ENCODE measurements around the gene EFNA1.
A peak's percentile ranks its signal among the peaks of the same experiment; 100 is the strongest.
"Not testable (repeated sequence)": the region's sequence is repeated elsewhere in the genome, so short reads cannot be mapped to it uniquely, and the experiment has no call there.

EFNA1 gene

DNA sequence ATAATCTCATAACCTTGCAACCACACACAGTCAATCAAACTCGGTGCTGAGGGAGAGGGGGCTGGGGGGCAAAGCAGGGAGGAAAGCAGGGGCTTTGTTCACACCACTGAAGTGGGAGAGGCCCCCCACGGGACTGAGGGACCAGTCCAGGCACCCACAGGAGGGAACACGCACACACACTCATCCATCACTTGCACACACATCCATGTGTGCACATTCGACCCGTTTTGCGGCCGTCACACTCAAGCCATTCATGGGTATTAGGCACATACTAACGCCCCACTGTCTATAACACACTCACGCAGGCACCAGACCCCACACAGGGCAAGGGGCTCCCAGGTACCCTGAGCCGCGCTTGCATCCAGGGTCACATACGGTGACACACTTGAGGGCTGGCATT is 35.0 kb upstream of the EFNA1 start:
- no peak for DNase-seq (ENCODE audit: low read depth)

DNA sequence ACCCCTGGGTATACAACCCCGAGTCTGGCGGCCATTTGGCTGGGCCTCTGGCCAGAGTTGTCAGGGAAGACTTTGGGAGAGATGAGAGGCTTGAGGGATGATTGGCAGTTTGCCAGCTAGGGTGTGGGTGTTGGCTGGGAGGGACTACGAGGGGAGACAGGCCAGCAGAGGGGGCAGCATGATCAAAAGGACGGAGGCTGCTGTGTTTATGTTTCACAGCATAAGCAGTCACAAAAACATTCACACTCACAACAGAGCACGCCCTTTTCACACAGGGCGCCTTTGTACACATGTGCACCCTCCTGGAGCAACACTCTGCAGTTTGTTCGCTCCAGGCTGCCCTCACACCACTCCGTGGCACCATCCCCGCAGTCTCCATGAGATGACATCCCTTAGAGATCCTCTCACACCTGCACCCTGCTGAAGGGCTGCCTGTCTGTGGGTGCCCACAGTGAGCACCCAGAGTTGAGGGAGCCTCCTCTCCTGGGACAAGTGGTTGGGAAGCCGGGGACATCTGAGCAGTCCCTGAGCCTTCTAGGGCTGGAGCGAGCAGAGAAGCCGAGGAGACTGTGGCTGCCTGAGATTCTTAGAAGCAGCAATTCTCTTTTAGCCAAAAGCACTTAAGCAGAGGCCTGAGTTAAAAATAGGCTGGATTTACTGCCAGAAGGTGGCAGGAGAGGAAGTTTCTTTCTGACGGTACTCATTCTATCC is 33.6 kb upstream of the EFNA1 start:
- peak; percentile 62 for DNase-seq (ENCODE audit: low read depth)

DNA sequence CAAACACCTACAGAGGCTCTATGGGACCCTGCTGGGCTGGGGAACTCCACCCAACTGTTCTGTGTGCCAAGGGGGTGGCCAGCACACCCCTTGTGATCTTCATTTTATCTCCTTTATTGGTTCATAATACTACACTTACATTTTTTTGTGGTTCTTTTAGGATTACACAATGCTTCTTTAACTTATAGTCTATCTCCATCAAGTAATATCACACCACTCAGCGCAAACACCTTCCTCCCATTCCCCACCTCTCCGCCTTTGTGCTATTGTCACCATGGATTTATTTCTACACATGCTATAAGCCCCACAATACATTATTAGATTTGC is 33.1 kb upstream of the EFNA1 start:
- no peak for DNase-seq (ENCODE audit: low read depth)

DNA sequence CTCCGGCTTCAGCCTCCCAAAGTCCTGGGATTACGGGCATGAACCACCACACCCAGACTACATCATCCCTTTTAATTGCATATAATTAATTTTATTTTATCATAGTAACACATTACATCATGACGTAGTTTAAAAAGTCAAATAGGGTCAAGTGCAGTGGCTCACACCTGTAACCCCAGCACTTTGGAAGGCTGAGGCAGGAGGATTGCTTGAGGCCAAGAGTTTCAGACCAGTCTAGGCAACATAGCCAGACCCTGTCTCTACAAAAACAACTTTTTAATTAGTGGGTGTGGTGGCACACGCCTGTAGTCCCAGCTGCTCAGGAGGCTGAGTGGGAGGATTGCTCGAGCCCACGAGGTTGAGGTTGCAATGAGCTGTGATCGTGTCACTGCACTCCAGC is 28.3 kb upstream of the EFNA1 start:
- no peak for DNase-seq (ENCODE audit: low read depth)

DNA sequence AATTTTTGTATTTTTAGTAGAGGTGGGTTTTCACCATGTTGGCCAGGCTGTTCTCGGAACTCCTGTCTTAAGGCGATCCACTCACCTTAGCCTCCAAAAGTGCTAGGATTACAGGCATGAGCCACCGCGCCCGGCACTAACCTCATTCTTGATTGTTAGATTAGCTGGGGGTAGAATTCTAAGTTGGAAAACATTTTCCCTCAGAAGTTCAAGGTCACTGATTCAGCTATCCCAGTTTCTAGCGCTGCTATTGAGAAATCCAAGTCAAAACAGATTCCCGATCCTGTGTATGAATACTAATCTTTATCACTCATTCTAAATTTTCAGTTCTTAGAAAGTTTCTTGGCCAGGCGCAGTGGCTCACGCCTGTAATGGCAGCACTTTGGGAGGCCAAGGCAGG is 24.4 kb upstream of the EFNA1 start:
- no peak for DNase-seq (ENCODE audit: low read depth)

DNA sequence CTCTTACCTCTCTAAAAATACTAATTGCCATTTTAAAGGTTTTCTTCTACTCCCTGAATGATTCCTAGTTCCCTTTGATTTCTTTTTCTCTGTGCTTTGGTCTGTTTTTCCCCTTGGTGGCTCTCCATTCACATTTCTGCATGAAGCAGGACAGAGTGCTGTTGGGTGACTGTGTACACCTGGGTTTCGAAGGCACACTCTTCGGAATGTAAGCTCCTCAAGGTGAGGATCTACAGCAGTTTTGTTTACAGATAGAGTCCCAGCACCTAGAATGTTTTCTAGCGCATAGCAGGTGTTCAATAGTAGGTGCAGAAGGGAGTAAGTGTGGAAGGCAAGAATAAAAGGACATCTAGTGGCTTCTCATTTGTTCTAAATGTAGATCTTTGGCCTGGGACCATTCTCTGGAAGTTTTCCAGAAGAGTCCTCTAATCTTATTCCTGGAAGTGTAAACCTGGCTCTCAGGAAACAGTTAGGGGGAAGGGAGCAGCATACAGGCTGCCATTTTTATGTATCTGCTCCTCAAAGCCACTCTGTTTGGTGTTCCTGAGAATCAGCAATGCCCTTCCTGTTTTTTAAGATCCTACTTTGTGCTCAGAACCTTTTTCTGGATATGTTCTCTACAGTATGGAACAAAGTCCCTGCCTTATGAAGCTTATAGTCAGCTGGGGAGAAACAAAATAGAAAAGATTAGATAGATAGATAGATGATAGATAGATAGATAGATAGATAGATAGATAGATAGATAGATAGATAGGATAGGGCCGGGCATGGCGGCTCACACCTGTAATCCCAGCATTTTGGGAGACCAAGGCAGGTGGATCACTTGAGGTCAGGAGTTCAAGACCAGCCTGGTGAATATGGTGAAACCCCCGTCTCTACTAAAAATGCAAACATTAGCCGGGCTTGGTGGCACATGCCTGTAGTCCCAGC is 22.8 kb upstream of the EFNA1 start:
- no peak for DNase-seq (ENCODE audit: low read depth)

DNA sequence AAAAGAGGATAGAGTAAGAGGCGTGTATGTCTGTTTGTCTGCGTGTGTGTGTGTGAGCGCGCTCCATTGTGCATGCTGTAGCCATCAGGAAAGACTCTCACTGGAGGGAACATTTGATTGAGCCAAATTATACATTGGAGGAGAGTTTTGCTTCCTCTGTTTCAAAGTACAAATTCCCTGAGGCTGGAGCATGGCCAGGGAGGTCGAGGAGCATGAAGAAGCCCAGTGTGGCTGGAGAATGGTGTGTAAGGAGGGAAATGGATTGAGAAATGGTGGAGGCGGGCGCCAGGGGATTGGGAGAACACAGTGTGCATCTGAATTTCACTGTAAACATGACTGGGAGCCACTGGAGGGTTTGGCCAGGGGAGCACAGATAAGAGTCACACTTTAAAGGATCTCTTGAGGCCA is 22.1 kb upstream of the EFNA1 start:
- no peak for DNase-seq (ENCODE audit: low read depth)

DNA sequence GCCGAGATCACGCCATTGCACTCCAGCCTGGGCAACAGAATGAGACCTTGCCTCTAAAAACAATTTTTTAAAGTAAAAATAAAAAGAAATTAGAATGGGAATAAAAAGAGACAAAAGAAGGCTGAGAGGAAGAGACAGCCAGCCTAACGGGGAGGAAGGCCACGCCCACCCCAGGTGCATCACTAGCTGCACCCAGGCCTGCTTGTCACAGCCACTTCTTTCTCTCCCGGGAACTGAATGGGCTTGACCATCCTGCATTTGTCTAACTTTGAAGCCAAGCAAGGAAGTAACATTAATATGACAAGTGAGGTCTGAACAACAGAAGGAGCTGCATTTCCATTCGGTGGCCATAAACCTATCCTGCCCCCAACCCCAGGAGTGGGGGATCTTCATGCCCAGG is 20.8 kb upstream of the EFNA1 start:
- DNase-seq (ENCODE audit: low read depth): no peak

DNA sequence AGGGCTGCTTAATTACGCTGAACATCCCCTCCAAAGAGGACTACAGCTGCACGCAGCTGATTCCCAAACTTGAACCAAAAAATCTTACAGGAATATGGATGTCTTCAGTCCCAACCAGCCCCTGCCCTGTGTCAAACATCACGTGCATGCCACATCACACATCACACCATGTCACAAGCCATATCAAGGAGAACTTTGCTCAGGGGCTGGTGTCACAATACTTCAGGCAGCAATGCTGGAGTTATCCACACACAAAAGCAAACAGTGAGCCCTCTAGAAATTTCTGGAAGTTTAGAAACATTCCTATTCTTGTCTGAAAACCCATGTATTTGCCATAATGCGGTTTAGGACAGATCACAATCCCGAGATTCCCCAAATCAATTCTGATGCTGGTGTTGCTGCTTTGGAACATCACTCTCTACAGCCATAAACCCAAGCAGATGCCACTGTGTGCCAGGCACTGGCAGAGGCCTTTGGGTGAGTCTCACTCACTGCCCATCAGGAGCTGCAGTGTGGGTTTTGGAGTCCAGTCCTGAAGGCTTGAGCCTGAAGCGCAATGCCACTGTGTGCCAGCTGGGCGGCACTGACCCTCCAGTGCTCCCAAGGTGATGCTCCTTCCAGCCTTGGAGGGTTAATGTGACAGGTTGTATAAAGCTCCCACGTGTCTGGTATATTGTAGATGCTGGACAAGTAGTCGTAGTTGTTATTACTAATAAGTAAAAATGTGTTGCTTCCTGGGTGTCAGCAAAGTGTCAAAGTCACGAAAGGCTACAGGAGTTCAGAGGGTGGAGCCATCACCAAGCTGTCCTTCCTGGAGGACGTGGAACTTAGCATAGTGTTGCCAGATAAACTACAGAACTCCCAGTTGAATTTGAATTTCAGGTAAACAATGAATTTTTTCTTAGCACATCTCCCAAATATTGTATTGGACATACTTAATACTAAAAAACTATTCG is 20.1 kb upstream of the EFNA1 start:
- no peak for DNase-seq (ENCODE audit: low read depth)

DNA sequence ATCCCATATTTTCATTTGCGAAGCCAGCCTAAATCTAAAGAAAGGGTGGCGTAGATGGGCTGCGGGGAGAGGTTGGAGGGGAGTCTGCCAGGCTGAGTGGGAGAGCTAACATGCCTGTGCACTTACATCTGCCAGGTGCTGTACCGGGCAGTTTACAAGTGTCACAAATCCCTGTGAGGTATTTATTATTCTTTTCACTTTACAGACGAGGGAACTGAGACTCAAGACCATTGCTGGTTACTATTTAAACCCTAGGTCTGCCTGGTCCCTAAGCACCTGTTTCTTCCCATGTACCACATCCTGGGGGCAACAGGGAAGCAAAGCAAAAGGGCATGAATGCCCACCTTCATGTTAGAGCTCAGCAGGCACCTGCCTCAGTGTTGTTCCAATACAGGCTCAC is 19.4 kb upstream of the EFNA1 start:
- no peak for DNase-seq (ENCODE audit: low read depth)

DNA sequence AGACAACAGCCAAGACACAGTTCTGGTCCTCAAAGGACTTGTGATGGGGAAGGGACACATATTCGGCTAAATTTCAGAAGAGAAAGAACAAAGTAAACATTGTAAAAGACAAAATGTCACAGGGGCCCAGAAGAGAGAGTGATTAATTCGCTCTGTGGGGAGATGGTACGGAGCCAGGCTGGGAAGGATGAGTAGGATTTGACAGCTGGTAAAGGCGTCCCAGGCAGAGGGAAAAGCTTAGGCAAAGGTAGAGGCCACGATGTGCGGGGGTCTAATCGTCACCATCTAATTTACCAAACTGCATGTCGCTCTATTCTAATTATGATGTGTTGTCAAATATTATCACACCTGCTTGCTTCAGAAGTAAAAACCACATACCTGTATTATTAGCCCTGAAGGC is 17.3 kb upstream of the EFNA1 start:
- no peak for DNase-seq (ENCODE audit: low read depth)

DNA sequence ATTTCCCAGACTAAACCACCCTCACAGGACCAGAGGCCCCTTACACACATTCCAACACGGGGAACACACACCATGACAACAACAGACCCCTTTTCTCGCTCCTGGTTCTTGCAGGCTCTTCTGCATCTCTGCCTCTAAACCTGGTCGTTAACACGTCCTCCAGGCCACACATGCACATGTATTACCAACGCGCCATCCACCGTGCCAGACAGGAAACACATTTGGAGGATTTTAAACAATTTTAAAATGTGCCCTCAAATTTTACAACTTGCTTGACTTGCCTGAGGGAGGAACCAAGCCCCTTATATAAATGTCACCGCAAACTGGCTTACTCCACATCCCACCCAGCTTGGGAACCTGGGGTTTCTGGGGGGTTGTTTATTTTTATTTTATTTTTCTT is 16.9 kb upstream of the EFNA1 start:
- no peak for DNase-seq (ENCODE audit: low read depth)

DNA sequence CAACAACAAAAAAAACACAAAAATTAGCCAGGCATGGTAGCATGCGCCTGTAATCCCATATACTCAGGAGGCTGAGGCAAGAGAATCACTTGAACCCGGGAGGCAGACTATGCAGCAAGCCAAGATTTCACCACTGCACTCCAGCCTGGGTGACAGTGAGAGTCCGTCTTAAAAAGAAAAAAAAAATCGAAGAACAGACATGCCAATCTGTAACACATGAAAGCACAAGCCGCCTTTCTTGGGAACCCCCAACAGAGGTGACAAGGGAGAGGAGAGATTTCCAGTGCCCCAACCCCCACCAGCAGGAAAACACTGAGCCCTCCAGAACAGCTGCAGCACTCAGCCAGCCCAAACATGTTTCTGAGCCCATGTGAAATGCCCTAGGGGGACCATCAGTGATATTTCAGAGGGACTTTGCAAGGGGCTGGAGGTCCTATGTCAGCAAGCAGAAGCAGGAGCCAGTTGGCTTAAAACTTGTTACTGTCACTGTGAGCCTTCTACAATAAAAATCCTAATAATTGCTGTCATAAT is 14.2 kb upstream of the EFNA1 start:
- no peak for DNase-seq (ENCODE audit: low read depth)

DNA sequence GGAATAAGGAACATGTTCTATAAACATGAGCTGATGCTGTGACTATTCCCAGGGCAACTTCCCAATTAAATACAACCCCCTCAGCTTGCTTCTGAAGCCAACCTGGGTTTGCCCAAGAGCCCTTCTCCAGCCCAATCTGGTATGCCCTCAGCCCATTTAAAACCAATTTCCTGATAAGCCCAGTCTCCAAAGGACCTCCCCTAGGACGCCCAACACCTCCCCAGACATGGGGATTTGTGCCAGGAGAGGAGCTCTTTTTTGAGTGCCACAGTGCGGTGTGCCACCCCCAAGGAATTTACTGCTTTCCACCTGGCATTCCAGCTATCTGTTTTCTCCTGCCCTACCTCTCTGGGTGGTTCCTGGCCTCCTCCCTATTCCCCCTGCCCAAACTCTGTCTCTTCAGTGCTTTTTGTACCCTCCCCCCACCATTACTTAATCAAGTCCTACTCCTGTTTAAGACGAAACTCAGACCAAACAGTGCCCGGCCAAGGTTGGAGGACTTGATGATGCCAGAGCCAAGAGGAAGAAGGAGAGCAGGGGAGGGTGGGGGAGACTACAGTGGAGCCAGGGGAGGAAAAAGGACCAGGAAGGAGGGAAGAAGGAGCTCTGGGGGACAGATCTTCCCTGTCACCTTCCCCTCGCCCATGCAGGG is 11.4 kb upstream of the EFNA1 start:
- no peak for DNase-seq (ENCODE audit: low read depth)

DNA sequence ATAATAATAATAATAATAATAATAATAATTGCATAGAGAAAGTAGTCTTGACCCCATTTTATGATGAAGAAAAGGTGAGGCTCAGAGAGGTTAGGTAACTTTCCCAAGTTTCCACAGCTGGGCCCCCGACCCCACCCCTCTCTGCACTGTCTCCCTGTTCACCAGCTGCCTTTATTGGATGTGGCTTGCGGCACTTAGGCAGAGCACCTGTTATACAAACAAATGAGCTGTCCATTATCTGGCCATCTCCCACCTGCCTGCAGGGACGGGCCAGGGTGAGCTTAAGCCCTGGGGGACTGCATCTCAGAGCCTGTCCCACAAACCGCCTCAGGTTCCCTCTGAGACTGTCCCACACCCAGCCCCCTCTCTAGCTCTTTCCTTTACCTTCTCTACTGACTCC is 10.1 kb upstream of the EFNA1 start:
- DNase-seq (ENCODE audit: low read depth): no peak

DNA sequence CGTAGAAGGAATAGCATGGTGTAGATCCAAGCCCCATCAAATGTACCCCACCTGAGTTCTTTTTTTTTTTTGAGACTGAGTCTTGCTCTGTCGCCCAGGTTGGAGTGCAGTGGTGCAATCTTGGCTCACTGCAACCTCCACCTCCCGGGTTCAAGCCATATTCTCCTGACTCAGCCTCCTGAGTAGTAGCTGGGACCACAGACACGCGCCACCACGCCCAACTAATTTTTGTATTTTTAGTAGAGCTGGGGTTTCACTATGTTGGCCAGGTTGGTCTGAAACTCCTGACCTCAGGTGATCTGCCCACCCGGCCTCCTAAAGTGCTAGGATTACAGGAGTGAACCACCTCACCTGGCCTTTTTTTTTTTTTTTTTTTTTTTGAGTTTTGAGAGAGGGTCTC is 9.6 kb upstream of the EFNA1 start:
- not testable (repeated sequence) for DNase-seq (ENCODE audit: low read depth)

DNA sequence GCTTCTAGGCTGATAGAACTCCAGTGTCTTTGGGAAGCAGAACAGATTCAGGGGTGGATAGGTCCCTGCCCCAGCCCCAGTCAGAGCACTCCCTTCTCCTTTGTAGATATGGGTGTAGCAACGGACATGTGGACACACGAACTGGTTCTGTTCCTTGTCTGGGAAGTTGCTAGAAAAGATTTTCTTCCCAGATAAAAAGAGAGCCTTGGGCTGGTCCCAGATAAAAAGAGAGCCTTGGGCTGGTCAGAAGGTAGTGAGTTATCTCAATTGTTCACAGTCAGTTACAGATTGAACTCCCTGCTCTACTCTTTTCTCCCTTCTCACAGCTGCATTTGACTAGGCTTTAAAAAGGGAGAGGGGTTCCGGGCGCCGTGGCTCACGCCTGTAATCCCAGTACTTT is 7.4 kb upstream of the EFNA1 start:
- no peak for DNase-seq (ENCODE audit: low read depth)

DNA sequence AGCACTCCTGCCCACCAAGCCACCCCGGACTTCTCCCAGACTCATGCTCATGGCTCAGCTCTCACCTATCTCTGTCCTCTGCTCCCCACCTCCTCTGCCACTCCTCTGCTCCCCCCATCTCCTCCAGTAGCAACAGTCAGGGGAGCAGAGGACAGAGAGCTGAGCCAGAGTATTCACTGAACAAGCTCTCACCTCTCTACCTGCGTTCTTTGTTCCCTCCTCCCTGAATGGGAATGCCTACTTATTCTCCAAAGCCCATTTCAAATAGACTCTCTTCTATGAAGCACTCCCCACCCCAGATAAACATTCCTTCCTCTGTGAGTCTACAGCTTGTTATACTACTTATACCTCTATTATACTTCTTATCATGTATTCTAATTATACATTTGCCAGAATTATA is 6.4 kb upstream of the EFNA1 start:
- DNase-seq (ENCODE audit: low read depth): no peak

DNA sequence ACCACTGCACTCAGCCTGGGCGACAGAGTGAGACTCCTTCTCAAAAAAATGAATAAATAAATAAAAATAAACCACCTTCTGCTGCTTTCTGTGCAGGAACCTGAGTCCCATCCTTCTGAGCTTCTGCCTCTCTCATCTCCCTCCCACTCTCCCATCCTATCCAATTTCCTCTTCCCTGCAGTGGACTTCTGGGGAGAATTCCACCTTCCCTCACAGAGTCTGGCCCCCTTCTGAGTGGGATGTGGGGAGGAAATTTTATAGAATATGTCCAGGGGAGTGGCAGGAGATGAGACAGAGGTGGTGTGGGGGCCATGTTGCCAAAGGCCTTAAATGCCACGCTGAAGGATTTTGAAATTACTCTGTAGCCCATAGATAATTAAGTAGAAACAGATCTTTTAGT is 5.4 kb upstream of the EFNA1 start:
- DNase-seq (ENCODE audit: low read depth): no peak

DNA sequence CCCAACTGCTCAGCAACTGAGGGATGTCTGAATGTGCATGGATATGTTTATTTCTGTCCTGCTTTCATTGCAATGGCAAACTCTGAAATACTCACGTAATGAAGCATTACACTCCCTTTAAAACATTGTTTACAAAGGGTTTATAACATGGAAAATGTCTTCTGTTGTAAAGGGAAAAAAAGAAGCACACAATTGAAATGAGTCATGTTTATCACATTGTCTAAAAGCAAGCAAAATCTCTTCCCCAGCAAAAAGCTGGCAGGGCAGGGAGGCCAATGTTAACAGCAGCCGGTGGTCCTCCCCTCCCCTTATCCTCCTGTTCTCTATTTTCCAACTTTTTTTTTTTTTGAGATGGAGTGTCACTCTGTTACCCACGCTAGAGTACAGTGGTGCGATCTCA is 3.9 kb upstream of the EFNA1 start:
- peak; percentile 9 for DNase-seq (ENCODE audit: low read depth)

DNA sequence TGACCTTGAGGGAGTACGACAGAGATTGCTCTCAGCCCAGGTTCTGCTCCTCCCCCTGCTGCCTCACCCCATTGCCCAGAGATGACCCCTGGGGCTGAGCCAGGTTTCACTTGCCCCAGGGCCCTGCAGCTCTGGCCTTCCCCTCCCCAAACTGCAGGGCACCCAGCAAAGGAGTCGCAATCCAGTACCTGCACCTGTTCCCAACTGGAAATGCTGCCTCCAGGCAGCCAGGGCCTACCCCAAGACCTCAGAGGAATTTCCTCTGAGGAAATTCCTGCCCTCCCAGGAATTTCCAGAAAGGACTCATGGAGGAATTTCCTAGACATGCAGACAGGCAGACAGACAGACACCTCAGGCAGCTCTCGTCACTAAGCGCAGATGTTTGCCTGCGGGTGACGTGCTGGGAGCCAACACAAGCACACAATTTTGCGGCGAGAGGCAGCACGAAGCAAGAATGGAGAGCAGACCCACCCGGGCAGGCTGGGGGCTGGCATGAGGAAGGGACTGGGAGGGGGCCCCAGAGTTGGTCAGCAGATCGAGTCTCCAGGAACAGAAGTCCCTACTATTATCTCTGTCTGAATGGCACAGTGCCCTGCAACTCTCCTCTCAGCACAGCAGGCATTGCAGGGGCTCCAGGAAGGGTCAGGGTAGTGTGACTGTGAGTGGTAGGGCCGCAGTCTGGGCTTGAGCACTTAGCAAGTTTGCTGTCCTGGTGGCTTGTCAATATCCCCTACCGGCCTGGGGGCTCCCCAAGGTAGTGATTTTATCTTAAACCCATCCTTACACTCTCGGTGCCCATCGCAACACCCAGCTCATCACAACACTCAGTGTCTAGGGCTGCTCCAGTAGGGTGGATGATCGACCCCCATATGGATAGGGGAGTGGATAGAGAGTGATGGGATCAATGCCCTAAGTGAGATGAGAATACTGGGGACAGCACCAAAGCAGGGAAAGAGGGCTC is 2.9 kb upstream of the EFNA1 start:
- peak; percentile 76 for DNase-seq (ENCODE audit: low read depth)

Measured in EH (cell line).